GM19043 (cell line): ENCODE measurements around the gene ZFAND2B.

Source experiments
- ATAC-seq: cut with Tn5 transposase; IDR thresholded peaks from one replicate; pipeline ENCODE4 v1.9.1; 2021; ENCODE audit warnings: low read depth; ENCODE audit not compliant: unreplicated experiment

Gene ZFAND2B

GRCh38 chr2:219175486-219175885 lies 31.1 kb upstream of the ZFAND2B start:
- ATAC-seq, result no peak

- peak; percentile 24 for ATAC-seq
Observed at GRCh38 chr2:219175928-219176817, 30.4 kb upstream of the ZFAND2B start.

- ATAC-seq, result peak; percentile 68
Observed at GRCh38 chr2:219176818-219177551, 29.6 kb upstream of the ZFAND2B start, which contains the start of gene CNPPD1. Gene CNPPD1, minus strand, starts transcription at chr2:219176925. Its CDS starts 97 bp downstream, at chr2:219176828.

- peak; percentile 33 for ATAC-seq
Observed at GRCh38 chr2:219177552-219178376, 28.8 kb upstream of the ZFAND2B start, which contains the start of gene RETREG2. Gene RETREG2, plus strand, starts transcription at chr2:219178275. Its CDS starts 78 bp downstream, at chr2:219178353.

- peak; percentile 3 for ATAC-seq
Observed at GRCh38 chr2:219178377-219179175, 28.0 kb upstream of the ZFAND2B start.

- ATAC-seq, result no peak
Observed at GRCh38 chr2:219179601-219180465, 26.7 kb upstream of the ZFAND2B start.

GRCh38 chr2:219180961-219181360 lies 25.6 kb upstream of the ZFAND2B start:
- no peak for ATAC-seq

GRCh38 chr2:219181531-219181930 lies 25.1 kb upstream of the ZFAND2B start:
- no peak for ATAC-seq

GRCh38 chr2:219182331-219183150 lies 24.0 kb upstream of the ZFAND2B start:
- no peak for ATAC-seq

GRCh38 chr2:219183151-219183772 lies 23.3 kb upstream of the ZFAND2B start:
- ATAC-seq, result no peak

- no peak for ATAC-seq
Observed at GRCh38 chr2:219184121-219184520, 22.5 kb upstream of the ZFAND2B start.

GRCh38 chr2:219186754-219187456 lies 19.7 kb upstream of the ZFAND2B start:
- no peak for ATAC-seq

- ATAC-seq, result no peak
Observed at GRCh38 chr2:219197388-219197787, 9.2 kb upstream of the ZFAND2B start.

- no peak for ATAC-seq
Observed at GRCh38 chr2:219198974-219199373, 7.6 kb upstream of the ZFAND2B start.

- no peak for ATAC-seq
Observed at GRCh38 chr2:219199470-219200211, 6.9 kb upstream of the ZFAND2B start.
